ENCODE results near the gene NUDT16L1. TPM values are rescaled to one million over a fixed set of nuclear protein-coding genes. Genes with fewer than 3 reads are reported as not detected.

Gene NUDT16L1
- total and polyA plus RNA-seq, 9 of the 15 experiments (the other 6 are each of a cell fraction or from before 2014, with no cell fraction given) = 1.4 to 37.6 (median 13.7) TPM

DNA sequence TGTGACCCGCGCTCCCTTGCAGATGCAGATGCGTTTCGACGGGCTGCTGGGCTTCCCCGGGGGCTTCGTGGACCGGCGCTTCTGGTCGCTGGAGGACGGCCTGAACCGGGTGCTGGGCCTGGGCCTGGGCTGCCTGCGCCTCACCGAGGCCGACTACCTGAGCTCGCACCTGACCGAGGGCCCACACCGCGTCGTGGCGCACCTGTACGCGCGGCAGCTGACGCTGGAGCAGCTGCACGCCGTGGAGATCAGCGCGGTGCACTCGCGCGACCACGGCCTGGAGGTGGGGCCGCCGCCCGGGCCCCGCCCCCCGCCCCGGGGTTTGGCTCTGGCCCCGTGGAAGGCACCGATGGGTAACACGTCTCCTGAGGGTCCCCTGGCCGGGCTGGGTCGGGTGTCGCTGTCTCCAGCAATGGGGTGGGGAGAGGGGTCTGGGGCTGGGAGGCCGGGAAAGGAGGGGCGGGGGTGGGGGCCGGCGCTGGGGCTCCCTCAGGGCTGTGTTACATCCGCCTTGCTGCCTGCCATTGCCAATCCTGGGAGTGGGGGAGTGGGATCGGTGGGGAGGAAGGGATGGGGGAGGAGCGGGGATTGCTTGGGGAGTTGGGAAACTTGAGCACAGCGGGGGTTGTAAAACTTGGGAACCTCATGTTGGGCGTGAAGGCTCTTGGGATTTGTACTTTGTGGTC lies 737 bp downstream of the NUDT16L1 start (continued):
- TF ChIP-seq, protein P1, sequence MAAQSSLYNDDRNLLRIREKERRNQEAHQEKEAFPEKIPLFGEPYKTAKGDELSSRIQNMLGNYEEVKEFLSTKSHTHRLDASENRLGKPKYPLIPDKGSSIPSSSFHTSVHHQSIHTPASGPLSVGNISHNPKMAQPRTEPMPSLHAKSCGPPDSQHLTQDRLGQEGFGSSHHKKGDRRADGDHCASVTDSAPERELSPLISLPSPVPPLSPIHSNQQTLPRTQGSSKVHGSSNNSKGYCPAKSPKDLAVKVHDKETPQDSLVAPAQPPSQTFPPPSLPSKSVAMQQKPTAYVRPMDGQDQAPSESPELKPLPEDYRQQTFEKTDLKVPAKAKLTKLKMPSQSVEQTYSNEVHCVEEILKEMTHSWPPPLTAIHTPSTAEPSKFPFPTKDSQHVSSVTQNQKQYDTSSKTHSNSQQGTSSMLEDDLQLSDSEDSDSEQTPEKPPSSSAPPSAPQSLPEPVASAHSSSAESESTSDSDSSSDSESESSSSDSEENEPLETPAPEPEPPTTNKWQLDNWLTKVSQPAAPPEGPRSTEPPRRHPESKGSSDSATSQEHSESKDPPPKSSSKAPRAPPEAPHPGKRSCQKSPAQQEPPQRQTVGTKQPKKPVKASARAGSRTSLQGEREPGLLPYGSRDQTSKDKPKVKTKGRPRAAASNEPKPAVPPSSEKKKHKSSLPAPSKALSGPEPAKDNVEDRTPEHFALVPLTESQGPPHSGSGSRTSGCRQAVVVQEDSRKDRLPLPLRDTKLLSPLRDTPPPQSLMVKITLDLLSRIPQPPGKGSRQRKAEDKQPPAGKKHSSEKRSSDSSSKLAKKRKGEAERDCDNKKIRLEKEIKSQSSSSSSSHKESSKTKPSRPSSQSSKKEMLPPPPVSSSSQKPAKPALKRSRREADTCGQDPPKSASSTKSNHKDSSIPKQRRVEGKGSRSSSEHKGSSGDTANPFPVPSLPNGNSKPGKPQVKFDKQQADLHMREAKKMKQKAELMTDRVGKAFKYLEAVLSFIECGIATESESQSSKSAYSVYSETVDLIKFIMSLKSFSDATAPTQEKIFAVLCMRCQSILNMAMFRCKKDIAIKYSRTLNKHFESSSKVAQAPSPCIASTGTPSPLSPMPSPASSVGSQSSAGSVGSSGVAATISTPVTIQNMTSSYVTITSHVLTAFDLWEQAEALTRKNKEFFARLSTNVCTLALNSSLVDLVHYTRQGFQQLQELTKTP (IDR thresholded peaks at IDR 0.05; ENCODE audit: low read depth in 1 of 2, partially characterized antibody in 2 of 2) = no peak
- TF ChIP-seq SMARCA4 (IDR thresholded peaks at IDR 0.05) = no peak
- TF ChIP-seq NUFIP1 (IDR thresholded peaks at IDR 0.05; ENCODE audit: partially characterized antibody) = no peak
- TF ChIP-seq, protein P2, sequence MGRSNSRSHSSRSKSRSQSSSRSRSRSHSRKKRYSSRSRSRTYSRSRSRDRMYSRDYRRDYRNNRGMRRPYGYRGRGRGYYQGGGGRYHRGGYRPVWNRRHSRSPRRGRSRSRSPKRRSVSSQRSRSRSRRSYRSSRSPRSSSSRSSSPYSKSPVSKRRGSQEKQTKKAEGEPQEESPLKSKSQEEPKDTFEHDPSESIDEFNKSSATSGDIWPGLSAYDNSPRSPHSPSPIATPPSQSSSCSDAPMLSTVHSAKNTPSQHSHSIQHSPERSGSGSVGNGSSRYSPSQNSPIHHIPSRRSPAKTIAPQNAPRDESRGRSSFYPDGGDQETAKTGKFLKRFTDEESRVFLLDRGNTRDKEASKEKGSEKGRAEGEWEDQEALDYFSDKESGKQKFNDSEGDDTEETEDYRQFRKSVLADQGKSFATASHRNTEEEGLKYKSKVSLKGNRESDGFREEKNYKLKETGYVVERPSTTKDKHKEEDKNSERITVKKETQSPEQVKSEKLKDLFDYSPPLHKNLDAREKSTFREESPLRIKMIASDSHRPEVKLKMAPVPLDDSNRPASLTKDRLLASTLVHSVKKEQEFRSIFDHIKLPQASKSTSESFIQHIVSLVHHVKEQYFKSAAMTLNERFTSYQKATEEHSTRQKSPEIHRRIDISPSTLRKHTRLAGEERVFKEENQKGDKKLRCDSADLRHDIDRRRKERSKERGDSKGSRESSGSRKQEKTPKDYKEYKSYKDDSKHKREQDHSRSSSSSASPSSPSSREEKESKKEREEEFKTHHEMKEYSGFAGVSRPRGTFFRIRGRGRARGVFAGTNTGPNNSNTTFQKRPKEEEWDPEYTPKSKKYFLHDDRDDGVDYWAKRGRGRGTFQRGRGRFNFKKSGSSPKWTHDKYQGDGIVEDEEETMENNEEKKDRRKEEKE (IDR thresholded peaks at IDR 0.05; ENCODE audit: borderline replicate concordance in 1 of 2, control insufficient read depth in 1 of 2, low read depth in 2 of 2, low read length in 1 of 2) = no peak
- TF ChIP-seq, protein P3, sequence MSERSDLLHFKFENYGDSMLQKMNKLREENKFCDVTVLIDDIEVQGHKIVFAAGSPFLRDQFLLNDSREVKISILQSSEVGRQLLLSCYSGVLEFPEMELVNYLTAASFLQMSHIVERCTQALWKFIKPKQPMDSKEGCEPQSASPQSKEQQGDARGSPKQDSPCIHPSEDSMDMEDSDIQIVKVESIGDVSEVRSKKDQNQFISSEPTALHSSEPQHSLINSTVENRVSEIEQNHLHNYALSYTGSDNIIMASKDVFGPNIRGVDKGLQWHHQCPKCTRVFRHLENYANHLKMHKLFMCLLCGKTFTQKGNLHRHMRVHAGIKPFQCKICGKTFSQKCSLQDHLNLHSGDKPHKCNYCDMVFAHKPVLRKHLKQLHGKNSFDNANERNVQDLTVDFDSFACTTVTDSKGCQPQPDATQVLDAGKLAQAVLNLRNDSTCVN (CRISPR knock-in tag; IDR thresholded peaks at IDR 0.05) = no peak
- no peak for TF ChIP-seq NRF1 (conservative IDR thresholded peaks at IDR 0.05 in 1 of 2, IDR thresholded peaks at IDR 0.05 in 1 of 2)
- no peak for TF ChIP-seq ZC3H11A (IDR thresholded peaks at IDR 0.05; ENCODE audit: low read depth, low read length)
- TF ChIP-seq HLTF (IDR thresholded peaks at IDR 0.05) = no peak
- no peak for TF ChIP-seq NR4A1 (CRISPR knock-in tag; IDR thresholded peaks at IDR 0.05)
- no peak for TF ChIP-seq NR4A1 (tag; IDR thresholded peaks at IDR 0.05)
- TF ChIP-seq PURB (CRISPR knock-in tag; IDR thresholded peaks at IDR 0.05; ENCODE audit: low read depth) = no peak
- no peak; the same call in 1 of the 2 replicates for TF ChIP-seq POLR2A (conservative IDR thresholded peaks at IDR 0.05)
- TF ChIP-seq, protein P4, sequence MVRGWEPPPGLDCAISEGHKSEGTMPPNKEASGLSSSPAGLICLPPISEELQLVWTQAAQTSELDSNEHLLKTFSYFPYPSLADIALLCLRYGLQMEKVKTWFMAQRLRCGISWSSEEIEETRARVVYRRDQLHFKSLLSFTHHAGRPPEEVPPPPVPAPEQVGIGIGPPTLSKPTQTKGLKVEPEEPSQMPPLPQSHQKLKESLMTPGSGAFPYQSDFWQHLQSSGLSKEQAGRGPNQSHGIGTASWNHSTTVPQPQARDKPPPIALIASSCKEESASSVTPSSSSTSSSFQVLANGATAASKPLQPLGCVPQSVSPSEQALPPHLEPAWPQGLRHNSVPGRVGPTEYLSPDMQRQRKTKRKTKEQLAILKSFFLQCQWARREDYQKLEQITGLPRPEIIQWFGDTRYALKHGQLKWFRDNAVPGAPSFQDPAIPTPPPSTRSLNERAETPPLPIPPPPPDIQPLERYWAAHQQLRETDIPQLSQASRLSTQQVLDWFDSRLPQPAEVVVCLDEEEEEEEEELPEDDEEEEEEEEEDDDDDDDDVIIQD (CRISPR knock-in tag; IDR thresholded peaks at IDR 0.05) = no peak
- no peak for TF ChIP-seq ZNF507 (tag; conservative IDR thresholded peaks at IDR 0.05)
- no peak for TF ChIP-seq KLF16 (IDR thresholded peaks at IDR 0.05)
- TF ChIP-seq, protein P5, sequence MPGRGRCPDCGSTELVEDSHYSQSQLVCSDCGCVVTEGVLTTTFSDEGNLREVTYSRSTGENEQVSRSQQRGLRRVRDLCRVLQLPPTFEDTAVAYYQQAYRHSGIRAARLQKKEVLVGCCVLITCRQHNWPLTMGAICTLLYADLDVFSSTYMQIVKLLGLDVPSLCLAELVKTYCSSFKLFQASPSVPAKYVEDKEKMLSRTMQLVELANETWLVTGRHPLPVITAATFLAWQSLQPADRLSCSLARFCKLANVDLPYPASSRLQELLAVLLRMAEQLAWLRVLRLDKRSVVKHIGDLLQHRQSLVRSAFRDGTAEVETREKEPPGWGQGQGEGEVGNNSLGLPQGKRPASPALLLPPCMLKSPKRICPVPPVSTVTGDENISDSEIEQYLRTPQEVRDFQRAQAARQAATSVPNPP (IDR thresholded peaks at IDR 0.05; ENCODE audit: borderline replicate concordance, insufficient read depth, insufficient read length) = no peak
- no peak for TF ChIP-seq ZKSCAN3 (CRISPR knock-in tag; IDR thresholded peaks at IDR 0.05)
- no peak for TF ChIP-seq POLR2AphosphoS2 (IDR thresholded peaks at IDR 0.05; ENCODE audit: low read length)
